HG03039 (cell line): ENCODE measurements around the gene RAB21.
"Not testable (repeated sequence)": the region's sequence is repeated elsewhere in the genome, so short reads cannot be mapped to it uniquely, and the experiment has no call there.

ENCODE experiments used
- ATAC-seq: cut with Tn5 transposase; IDR thresholded peaks from one replicate; pipeline ENCODE4 v1.9.1; 2021; ENCODE audit warnings: mild to moderate bottlenecking, moderate library complexity; ENCODE audit not compliant: unreplicated experiment

RAB21 gene

DNA sequence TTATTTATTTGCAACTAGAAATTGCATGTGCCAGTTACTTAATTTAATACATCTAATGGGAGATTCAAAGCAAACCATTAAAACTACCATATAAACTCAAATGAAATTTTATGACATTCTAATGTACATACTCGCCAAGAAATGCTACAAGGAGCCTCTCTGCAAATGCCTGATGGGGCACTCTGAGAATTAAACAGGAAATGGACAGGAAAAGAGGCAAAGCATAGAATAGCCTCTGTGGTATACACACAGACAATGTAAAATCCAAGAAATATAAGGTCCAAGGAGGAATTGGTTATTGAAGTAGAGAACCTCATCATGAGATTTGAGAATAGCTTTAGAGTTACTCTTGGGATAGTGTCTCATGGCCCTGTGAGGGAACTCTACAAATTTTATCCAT lies 41.2 kb downstream of the RAB21 start:
- ATAC-seq: no peak

- ATAC-seq: no peak
These were observed 42.9 kb downstream of the RAB21 start for GRCh38 chr12:71797531-71797930.

DNA sequence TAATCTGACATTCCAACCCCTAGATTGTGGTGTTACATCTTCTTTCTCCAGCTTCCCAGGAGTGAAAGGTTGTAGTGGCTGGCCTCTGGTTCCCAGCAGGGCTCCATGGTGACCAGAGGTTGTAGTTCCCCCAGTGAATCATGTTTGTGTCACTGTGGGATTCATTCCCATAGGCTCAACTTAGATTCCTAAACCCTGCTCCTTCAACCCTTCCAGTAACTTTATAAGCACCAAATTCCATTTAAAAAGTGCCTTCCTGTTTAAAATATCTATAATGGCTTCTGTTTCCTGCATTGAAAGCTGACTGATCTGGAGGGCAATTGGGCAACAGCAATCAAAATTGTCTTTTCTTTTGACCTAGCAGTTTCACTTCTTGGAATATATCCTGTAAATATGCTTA lies 44.4 kb downstream of the RAB21 start:
- no peak for ATAC-seq

- ATAC-seq: no peak
These were observed 45.5 kb downstream of the RAB21 start for GRCh38 chr12:71800177-71800576.

- no peak for ATAC-seq
These were observed 49.8 kb downstream of the RAB21 start for GRCh38 chr12:71804505-71804904.

DNA sequence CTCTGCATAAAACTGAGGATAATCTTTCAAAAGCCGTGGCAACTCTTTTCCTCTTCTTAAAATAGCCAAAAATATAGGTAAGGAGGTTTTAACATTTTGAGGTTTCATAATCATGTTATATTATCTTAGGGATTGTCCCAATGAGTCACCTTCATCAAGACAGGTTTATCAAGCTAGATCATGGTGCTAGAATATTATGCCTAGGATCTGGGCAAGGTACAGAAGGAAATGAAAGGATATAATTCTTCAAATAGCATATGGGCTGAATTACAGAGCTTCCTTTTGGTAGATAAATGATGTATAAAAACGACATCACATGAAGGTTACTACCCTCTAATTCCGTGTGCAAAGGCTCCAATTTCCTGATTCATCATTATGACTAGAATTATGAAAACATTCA lies 56.3 kb downstream of the RAB21 start:
- no peak for ATAC-seq

GRCh38 chr12:71815242-71815641 lies 60.6 kb downstream of the RAB21 start:
- ATAC-seq: not testable (repeated sequence)

- not testable (repeated sequence) for ATAC-seq
These were observed 67.4 kb downstream of the RAB21 start for GRCh38 chr12:71822088-71822487.

- no peak for ATAC-seq
These were observed 74.2 kb downstream of the RAB21 start for GRCh38 chr12:71828813-71829212.

DNA sequence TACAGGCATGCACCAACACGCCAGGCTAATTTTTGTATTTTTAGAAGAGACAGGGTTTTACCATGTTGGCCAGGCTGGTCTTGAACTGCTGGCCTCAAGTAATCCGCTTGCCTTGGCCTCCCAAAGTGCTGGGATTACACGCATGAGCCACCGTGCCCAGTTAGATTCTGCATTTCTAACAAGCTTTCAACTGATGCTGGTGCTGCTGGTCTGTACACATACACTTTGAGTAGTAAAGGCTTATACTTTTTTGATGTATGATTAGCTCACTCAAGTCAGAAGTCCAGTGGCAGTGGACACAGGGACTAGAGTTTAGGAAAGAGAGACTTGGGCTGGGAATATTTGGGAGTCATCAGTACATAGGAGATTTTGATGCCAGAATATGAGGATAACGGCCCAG lies 82.7 kb downstream of the RAB21 start:
- no peak for ATAC-seq

GRCh38 chr12:71838231-71838630 lies 83.6 kb downstream of the RAB21 start:
- ATAC-seq: no peak

GRCh38 chr12:71838676-71839075 lies 84.0 kb downstream of the RAB21 start:
- ATAC-seq: no peak

- ATAC-seq: peak; percentile 1
These were observed 85.7 kb downstream of the RAB21 start for GRCh38 chr12:71840231-71840847.

DNA sequence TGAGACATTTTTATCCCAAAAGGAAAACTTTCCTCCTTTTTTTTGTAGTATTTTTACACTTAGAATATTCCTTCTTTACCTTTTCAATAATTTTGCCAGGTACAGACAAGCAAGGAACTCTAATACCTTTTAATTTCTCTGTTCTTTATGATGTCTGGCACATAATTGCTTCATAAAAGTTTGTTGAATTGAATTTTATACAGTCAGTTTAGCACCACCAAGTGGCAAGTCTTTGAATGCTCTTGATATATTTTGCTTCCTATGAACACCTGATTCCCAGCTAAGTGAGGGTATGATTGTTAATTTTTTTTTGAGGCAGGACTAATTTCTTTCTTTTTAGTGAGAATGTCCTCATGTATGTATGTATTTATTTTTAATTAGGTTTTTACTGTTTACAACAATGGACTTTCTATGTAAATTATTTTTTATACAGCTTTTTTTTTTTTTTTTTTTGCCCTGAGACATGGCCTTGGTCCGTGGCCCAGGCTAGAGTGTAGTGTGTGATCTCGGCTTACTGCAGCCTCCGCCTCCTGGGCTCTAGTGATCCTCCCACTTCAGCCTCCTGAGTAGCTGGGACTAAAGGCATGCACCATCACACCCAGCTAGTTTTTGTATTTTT lies 91.8 kb downstream of the RAB21 start:
- ATAC-seq: no peak

DNA sequence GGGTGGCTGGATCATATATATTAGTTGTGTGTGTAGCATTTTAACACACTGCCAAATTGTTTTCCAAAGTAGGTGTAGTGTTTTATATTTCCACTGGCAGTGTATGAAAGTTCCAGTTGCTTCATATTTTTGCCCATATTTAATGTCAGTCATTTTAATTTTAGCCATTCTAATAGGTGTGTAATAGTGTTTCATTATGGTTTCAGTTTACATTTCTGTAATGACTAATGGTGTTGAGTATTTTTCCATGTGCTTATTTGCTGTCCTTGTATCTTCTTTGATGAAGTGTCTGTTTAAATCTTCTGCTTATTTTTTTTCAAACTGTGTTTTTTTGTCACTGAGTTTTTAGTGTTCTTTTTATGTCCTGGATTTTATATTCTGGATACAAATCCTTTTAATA lies 93.5 kb downstream of the RAB21 start:
- no peak for ATAC-seq

- no peak for ATAC-seq
These were observed 94.6 kb downstream of the RAB21 start for GRCh38 chr12:71849109-71849851.
